22Rv1 (cell line): ENCODE measurements around the gene ANTXR1.

Experiments
- H3K27ac ChIP-seq: fragments of 450-650 bp; 2 replicates; pipeline ENCODE4 v1.5.1; 2017
- ZFX ChIP-seq: fragments of 450-650 bp; IDR thresholded peaks from 2 replicates; pipeline ENCODE4 v1.6.1; 2017; ENCODE audit warnings: antibody characterized with exemption, borderline replicate concordance
- TF ChIP-seq, protein P1 (sequence below): fragments of 450-650 bp; IDR thresholded peaks from 2 replicates; pipeline ENCODE4 v1.5.1; 2017; ENCODE audit warnings: mild to moderate bottlenecking

Gene ANTXR1

DNA sequence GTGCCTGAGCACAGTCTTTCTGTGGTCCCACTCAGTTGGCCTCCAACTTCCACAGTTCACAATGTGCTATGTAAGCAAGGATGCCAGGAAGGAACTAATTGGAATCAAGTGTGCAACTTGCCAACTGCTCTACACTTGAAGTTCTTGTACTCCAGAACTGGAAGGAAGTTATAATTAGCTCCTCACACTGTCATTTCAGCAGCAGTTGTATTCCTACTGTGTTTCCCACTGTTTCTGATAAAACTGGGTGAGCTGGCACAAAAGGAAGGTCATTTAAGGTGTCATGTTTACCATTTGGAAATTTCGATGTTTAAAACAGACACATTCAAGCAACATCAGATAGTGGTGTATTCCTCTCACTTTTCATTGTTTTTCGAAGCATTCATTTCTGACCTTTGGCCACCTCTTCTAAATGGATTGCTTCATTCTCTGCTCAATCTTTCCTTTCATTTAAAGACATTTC, 84.2 kb downstream of the ANTXR1 start:
- TF ChIP-seq, protein P1, sequence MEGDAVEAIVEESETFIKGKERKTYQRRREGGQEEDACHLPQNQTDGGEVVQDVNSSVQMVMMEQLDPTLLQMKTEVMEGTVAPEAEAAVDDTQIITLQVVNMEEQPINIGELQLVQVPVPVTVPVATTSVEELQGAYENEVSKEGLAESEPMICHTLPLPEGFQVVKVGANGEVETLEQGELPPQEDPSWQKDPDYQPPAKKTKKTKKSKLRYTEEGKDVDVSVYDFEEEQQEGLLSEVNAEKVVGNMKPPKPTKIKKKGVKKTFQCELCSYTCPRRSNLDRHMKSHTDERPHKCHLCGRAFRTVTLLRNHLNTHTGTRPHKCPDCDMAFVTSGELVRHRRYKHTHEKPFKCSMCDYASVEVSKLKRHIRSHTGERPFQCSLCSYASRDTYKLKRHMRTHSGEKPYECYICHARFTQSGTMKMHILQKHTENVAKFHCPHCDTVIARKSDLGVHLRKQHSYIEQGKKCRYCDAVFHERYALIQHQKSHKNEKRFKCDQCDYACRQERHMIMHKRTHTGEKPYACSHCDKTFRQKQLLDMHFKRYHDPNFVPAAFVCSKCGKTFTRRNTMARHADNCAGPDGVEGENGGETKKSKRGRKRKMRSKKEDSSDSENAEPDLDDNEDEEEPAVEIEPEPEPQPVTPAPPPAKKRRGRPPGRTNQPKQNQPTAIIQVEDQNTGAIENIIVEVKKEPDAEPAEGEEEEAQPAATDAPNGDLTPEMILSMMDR, result no peak
- no peak for TF ChIP-seq ZFX
- H3K27ac ChIP-seq, result no peak overlapping the region

- TF ChIP-seq ZFX, result no peak
- TF ChIP-seq, protein P1, result no peak
- no peak overlapping the region for H3K27ac ChIP-seq
Observed at GRCh38 chr2:69097891-69098655, 85.1 kb downstream of the ANTXR1 start.

- no peak overlapping the region for H3K27ac ChIP-seq
- no peak for TF ChIP-seq ZFX
Observed at GRCh38 chr2:69099541-69099940, 86.6 kb downstream of the ANTXR1 start.

GRCh38 chr2:69100220-69100723, 87.3 kb downstream of the ANTXR1 start:
- H3K27ac ChIP-seq, result no peak overlapping the region
- TF ChIP-seq, protein P1, result no peak
- no peak for TF ChIP-seq ZFX

GRCh38 chr2:69102041-69102593, 89.1 kb downstream of the ANTXR1 start:
- no peak for TF ChIP-seq ZFX
- TF ChIP-seq, protein P1, result no peak
- H3K27ac ChIP-seq, result no peak overlapping the region

DNA sequence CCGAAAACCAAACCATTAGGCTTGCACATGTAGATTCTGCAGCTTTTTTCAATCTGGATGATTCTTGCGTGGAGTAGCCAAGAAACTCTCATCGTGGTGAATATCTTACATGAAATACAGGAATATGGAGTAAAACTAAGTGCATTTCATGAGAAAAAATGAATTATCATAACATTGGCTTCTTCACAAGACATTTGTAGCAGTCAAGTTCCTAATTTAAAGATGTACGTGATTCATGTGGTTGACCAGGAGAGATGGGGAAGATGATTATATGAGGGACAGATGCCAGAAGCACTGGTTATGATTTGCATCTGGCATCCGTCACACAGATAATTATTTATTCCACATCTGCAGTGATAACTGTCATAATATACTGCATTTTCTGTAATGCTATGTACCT, 90.4 kb downstream of the ANTXR1 start:
- TF ChIP-seq ZFX, result no peak
- TF ChIP-seq, protein P1, result no peak
- H3K27ac ChIP-seq, result no peak overlapping the region

DNA sequence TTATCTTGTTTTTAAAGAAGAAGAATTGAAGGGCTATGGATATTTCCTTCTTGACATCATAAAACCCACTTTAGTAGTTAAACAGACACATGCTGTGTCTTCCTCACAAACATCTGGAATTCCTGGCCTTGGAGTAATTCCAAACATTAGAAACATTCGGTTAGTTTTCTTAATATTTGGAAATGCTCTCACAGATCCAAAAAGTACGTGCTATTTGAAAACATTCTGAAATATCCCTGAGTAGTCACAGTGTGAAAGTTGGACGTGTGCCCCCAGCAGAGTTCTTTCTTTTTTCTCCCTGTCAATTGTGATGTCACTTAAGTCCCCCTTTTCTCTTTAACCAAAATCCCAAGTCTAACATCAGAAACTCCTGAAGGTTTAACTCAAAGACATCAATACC, 91.3 kb downstream of the ANTXR1 start:
- TF ChIP-seq ZFX, result no peak
- TF ChIP-seq, protein P1, result no peak
- no peak overlapping the region for H3K27ac ChIP-seq
